Left renal pelvis (tissue), 4 donors: ENCODE results near the gene ZNF532. TPM values are rescaled to one million over a fixed set of nuclear protein-coding genes. Genes with fewer than 3 reads are reported as not detected.

ENCODE experiments used
- DNase-seq, 4 donors: peaks; one replicate each; pipeline ENCODE4 v3.0.0-alpha.2; 2013; ENCODE audit warnings: low read depth in 4 of 4, low spot score in 3 of 4
- polyA plus RNA-seq, 4 donors: library from polyadenylated mRNA; unstranded; fragments of 120-200 nt; gene quantifications; one replicate each; pipeline ENCODE4 v1.2.1, GENCODE V29; 2013; ENCODE audit not compliant: insufficient read length in 4 of 4

ZNF532 gene
- polyA plus RNA-seq, 4 donors, result 89.8 to 141 (median 102) TPM

GRCh38 chr18:58975296-58975695 is 110.6 kb downstream of the ZNF532 start:
- DNase-seq, result no peak

DNA sequence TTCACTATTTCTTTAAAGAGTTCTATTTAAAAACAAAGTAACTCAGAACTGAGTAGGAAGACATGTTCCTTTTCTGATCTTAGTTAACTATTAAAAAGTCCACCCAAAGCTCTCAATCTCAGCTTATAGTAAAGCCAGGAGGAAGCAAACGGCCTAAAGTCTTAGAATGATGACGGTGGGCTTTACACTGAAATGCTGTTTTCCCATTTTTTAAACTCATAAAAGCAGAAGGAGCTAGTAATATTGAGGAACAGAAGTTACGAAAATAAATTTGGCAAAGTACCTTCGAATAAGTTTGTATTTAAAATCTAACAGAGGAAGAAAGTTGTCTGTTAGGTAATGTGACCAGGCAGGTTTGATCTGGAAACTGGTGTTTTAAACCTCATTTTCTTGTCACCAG is 111.1 kb downstream of the ZNF532 start:
- no peak for DNase-seq

GRCh38 chr18:58977223-58977622 is 112.5 kb downstream of the ZNF532 start:
- DNase-seq, result no peak

DNA sequence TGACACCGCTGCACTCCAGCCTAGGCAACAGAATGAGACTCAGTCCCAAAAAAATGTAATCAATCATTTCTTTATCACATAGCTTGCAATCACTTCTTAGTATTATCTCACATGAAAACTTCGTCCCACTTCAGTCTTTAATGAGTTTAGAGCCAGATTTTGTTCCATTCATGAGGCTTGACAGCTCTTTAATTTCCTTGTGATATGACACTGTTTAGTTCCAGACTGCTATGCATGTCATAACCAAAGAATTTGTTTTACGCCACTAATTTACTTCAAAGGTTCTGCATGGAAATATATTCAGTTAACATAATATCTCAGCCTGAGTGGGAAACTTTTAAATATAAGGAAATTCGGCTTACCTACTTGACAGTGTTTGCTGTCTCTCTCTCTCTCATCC is 113.1 kb downstream of the ZNF532 start:
- DNase-seq, result no peak

DNA sequence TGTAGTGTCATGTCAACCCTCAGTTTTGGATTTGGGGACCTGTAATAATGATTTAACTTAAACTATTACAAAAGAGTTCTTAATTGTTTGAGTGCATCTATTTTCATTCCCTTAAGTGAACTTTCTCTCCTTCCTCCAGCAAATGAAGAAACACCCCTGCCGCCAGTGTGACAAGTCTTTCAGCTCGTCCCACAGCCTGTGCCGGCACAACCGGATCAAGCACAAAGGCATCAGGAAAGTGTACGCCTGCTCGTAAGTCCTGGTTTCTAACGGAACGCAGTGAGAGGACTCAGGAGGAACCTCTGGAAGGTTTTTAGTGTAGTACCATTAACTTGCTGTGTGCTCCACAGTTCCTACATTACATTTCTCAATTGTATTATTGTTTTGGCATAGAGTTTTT is 114.2 kb downstream of the ZNF532 start:
- no peak for DNase-seq

GRCh38 chr18:58979615-58980014 is 114.9 kb downstream of the ZNF532 start:
- DNase-seq, result no peak

GRCh38 chr18:58980991-58981390 is 116.3 kb downstream of the ZNF532 start:
- DNase-seq, result no peak

- no peak for DNase-seq
Observed at GRCh38 chr18:58983260-58984155, 118.8 kb downstream of the ZNF532 start.

GRCh38 chr18:58988600-58988999 is 123.9 kb downstream of the ZNF532 start:
- DNase-seq, result no peak

DNA sequence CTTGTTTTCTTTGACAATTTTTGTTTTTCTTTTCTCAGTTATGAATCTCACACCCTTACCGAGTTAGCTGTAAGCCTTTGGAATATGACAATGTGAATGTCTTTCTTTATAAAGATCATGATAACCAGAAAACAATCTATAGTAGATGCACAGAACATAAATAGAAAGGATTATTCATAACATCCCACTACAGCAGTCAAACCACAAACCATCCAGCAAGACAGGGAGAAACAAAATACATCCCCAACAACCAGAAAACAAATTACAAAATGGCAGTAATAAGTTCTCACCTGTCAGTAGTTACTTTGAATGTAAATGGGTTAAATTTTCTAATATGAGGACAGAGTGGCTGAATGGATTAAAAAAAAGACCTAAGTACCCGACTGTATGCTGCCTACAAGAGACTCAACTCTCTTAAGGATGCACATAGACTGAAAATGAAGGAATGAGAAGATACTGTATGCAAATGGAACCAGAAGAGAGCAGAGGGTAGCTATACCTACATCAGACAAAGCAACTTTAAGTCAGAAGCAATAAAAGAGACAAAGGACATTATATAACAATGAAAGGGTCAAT is 124.6 kb downstream of the ZNF532 start:
- DNase-seq, result no peak

- no peak for DNase-seq
Observed at GRCh38 chr18:58990720-58991119, 126.0 kb downstream of the ZNF532 start.

GRCh38 chr18:58991167-58991798 is 126.6 kb downstream of the ZNF532 start:
- DNase-seq, result no peak

- DNase-seq, result no peak
Observed at GRCh38 chr18:58992301-58993231, 127.9 kb downstream of the ZNF532 start.

- no peak for DNase-seq
Observed at GRCh38 chr18:58993260-58993659, 128.6 kb downstream of the ZNF532 start.

DNA sequence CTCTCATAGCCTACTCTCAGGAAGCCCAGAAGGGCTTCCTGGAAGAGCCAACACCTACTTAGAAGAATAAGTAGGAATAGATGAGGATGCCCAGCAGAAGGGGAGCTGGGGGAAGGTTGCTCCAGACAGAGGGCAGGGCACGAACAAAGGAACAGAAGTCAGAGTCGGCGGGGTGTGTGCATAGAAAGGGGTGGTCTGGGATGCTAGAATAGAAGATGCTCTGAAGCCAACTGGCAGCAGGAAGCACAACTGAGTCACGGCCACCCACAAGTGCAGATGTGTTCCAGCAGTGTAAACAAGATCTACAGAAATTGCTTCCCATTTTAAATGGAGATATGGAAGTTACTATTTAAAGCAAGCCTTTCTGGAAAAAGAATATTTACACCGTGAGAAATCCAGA is 131.0 kb downstream of the ZNF532 start:
- no peak for DNase-seq

- DNase-seq, result no peak
Observed at GRCh38 chr18:58996131-58996641, 131.5 kb downstream of the ZNF532 start.

DNA sequence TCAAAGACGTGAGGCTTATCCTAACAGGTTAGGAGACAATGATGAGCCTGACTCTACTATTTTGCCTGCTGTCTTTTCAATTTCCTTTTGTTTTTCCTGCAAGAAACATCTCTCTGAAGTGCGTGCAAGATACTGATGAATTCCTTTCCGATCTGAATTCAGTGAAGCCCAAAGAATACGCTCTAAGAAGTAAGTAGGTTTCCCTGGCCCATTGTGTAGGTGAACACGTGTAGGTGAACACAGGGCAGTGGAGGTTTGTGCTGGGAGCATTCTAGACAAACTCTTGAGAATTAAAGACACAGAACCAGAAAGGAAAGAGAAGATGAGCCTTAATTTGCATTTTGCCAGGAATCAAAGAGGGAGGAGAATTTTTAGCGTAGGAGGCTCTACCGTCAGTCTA is 132.0 kb downstream of the ZNF532 start:
- no peak for DNase-seq

GRCh38 chr18:58997811-58998337 is 133.2 kb downstream of the ZNF532 start:
- DNase-seq, result no peak

- DNase-seq, result no peak
Observed at GRCh38 chr18:58998401-58999203, 133.9 kb downstream of the ZNF532 start.
